CD4-positive, alpha-beta T cell treated with Interleukin-17A for 4 hours (primary cell): ENCODE data around the gene TAF4B.
"Not testable (repeated sequence)": the region's sequence is repeated elsewhere in the genome, so short reads cannot be mapped to it uniquely, and the experiment has no call there.

Source experiments
- DNase-seq: peaks from one replicate; pipeline ENCODE4 v3.0.0-alpha.2; 2020; ENCODE audit warnings: mixed read lengths

The TAF4B gene

DNA sequence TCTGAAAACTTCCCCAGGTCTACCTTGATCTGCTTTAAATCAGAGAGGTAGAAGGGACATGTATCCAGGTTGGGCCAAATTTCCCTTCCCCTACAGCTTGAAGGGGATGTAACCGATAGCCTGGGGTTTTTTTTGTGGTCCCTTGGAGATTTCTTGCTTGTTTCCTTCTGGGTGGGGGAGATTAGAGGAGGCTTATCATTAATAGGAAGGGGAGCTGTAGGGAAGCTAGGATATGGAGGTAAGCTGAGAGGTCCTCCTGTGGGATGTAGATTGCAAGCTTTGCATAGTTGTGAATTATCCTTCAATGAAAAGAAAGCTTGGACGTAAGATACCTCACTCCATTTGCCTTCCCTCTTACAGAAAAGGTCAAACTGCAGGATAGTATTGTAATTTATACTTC, 11.1 kb downstream of the TAF4B start:
- not testable (repeated sequence) for DNase-seq

DNA sequence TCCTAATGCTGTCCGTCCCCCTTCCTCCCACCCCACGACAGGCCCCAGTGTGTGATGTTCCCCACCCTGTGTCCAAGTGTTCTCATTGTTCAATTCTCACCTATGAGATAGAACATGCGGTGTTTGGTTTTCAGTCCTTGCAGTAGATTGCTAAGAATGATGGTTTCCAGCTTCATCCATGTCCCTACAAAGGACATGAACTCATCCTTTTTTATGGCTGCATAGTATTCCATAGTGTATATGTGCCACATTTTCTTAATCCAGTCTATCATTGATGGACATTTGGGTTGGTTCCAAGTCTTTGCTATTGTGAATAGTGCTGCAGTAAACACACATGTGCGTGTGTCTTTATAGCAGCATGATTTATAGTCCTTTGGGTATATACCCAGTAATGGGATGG, 12.5 kb downstream of the TAF4B start:
- not testable (repeated sequence) for DNase-seq

DNA sequence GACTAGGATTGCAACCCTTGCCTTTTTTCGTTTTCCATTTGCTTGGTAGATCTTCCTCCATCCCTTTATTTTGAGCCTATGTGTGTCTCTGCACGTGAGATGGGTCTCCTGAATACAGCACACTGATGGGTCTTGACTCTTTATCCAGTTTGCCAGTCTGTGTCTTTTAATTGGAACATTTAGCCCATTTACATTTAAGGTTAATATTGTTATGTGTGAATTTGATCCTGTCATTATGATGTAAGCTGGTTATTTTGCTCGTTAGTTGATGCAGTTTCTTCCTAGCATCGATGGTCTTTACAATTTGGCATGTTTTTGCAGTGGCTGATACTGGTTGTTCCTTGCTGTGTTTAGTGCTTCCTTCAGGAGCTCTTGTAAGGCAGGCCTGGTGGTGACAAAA, 16.1 kb downstream of the TAF4B start:
- DNase-seq = not testable (repeated sequence)

DNA sequence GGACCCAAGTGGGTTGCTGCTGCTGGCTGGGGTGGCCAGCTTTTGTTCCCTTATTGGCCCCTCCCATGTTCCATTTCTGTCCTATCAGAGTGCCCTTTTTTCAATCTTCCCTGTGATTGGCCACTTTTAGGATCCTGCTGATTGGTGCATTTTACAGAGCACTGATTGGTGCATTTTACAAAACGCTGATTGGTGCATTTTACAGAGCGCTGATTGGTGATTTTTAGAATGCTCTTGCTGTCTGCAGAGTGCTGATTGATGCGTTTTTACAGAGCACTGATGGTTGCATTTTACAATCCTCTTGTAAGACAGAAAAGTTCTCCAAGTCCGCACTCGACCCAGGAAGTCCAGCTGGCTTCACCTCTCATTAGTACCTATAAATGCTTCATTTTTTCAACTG, 19.2 kb downstream of the TAF4B start:
- not testable (repeated sequence) for DNase-seq

DNA sequence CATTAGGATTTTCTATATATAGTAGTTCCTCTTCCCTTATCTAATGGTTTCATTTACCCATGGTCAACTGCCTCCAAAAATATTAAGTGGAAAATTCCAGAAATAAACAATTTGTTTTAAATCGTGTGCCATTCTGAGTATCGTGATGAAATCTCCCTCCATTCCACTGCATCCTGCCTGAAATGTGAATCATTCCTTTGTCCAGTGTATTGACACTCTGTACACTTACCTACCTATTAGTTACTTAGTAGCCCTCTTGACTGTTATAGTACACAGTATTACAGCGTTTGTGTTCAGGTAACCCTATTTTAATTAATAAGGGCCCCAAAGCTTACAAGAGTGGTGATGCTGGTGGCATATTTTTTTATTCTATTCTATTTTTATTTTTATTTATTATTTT, 26.2 kb downstream of the TAF4B start:
- DNase-seq = no peak

DNA sequence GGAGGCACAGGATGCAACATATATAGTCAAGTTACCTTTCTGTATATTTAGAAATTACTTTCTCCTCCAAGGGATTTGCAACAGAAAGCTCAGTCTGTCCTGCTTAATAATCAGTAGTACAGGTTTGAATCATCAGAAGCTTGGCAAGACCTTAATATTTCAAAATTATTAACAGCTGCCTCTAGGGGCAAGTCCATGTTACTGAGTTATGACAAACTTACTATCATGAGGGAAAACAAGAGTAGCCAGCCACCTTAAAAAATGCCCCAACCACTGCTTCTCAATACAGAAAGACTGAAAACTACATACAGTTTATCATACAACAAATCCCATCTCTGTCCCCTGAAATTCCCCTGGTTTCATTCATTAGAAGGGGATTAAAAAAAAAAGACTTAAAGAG, 28.6 kb downstream of the TAF4B start:
- DNase-seq = not testable (repeated sequence)

DNA sequence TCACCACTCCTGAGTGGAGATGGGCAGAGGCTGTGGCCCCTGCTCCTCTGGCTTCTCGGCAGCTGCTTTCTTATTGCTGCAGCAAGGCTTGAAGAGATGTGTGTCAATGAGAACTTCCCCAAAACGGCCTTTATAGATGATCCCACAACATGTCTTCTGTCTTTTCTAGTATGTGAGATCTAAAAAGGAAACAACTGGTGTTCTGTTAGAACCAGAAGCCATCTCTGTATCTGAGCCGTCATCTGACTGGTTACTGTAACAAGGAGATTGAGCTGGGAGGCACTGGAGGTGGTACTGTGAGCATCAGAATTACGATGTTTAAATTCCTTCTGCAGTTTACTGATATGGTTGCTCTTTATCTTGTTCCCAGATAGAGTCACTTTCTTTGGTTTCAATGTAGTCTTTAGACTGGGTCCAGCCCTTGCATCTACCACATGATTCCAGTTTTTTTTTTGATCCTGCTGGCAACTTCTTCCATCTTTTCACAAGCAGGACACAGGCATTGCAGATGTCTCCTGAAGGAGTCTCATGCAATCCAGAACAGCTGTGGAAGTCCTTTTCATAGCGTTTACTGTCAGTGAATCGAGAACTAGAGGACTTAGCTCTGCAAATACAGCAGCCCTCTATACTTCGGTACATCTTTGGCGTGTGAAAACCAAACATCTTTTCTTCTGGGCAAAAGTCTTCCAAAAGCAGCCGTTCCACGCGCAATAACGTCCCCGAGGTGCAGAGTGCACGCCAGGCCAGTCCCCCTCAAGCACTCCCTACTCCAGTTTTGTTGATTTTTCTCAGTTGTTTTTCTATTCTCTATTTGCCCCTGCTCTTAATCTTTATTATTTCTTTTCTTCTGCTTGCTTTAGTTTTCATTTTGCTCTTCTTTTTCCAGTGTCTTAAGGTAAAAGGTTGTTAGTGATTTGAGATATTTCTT, 29.7 kb downstream of the TAF4B start:
- DNase-seq = no peak

DNA sequence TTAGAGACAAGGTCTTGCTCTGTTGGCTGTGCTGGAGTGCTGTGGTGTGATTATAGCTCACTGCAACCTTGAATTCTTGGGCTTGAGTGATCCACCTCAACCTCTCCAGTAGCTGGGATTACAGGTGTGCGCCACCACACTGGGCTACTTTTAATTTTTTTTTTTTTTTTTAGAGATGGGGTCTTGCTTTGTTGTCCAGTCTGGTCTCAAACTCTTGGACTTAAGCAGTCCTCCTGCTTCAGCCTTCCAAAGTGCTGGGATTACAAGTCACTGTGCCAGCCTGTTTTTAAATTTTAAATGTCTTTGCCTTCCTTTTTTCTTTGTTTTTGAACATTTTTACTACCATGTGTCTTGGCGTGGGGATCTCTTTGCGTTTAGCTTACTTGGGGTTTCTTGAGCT, 32.5 kb downstream of the TAF4B start:
- DNase-seq = no peak

DNA sequence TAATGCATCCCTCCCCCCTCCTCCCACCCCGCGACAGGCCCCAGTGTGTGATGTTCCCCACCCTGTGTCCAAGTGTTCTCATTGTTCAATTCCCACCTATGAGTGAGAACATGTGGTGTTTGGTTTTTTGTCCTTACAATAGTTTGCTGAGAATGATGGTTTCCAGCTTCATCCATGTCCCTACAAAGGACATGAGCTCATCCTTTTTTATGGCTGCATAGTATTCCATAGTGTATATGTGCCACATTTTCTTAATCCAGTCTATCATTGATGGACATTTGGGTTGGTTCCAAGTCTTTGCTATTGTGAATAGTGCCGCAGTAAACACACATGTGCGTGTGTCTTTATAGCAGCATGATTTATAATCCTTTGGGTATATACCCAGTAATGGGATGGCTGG, 33.2 kb downstream of the TAF4B start:
- DNase-seq = not testable (repeated sequence)

DNA sequence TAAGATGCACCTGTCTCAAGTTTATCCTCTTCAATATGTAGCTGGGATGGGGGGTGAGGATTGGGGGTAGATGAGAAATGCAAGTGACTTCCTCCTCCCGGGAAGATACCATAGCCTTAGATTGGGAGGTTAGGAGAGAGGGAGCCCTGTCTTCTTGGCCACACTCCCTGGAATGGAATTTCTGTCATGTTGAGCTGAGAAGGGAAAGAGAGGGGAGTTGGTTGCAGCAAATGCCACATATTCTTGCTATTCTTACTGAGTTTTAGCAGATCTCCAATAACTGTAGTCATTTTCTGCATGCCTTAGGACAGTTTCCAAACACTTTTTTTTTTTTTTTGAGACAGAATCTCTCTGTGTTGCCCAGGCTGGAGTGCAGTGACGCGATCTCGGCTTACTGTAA, 35.9 kb downstream of the TAF4B start:
- no peak for DNase-seq

DNA sequence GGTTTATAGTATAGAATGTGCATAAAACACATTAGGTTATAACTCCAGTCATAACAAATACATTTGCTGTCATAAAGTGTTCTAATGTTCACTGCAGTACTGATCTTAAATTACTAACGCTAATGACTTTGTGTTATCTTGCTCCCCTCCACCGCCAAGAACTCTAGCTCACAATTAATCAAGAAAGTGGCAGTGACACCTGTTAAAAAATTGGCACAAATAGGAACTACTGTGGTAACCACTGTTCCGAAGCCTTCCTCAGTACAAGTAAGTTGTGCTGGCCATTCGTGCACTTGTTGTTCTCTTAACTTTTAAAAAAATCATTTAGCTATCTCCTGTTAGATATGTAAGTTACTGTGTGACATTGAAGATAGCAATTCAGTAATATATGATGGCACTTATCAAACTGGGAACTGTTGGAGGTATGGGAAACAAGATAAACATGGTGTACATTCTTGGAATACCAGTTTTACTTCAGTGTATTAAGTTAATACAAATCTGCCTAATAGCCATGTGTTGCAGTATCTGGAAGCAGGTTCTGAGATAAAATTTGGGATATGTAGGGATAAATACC, 41.2 kb downstream of the TAF4B start:
- DNase-seq = no peak

DNA sequence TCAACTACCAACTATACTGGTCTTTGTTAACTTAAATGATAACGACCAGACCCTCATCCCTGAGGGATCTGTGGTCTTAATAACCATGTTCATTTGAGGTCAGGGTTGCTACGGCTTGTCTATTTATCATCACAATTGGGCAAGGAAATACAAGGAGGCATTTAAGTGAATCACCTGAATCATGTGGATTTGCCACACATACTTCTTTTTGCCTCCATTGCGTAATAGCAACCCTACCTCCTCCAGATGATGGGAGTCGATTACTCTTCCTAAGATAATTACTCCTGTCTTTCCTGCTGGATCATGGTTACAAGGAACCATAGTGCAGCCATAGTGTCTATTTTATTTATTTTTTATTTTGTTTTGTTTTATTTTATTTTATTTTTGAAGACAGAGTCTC, 42.2 kb downstream of the TAF4B start:
- DNase-seq = no peak

DNA sequence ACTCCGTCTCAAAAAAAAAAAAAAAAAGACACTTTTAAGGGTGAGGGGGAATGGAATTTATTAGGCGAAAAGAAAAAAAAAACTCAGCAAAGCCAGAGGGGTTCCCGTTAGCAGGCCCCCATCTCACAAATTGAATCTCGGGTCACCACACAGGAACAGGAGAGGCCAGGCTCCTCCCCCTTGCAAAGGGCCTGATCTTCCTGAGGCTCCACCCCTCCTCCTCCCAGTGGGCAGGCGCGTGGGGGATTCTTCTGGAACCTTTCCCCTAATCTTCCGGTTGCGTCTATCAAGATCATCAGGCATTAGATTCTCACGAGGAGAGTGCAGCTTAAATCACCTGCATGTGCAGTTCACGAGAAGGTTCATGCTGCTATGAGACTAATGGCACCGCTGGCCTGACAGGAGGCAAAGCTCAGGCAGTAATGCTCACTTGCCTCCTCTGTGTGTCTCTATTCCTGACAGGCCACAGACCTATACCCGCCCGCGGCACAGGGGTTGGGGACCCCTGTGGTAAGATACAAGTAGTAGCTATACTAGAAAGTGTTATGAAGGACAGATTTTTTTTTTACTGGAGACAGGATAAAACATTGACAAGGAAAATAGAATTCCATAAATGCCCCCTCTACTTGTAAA, 45.8 kb downstream of the TAF4B start:
- no peak for DNase-seq

DNA sequence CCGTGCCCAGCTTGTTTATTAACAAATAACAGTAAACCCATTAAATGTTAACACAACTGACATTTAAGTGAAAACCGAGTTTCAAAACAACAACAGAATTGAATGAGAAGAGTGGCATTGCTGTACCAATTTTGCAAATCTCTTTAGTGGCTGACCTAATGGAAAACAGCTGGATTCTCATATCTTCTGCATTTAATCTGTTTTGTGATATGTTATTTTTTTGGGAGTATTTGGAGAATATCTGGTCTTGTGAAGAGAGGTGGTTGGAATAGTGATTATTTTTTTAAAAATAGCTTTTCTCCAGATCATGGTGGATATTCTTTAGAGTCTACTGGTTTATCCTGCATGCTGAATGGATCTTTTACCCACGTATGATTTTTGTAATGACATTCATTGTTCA, 51.1 kb downstream of the TAF4B start:
- DNase-seq = no peak

DNA sequence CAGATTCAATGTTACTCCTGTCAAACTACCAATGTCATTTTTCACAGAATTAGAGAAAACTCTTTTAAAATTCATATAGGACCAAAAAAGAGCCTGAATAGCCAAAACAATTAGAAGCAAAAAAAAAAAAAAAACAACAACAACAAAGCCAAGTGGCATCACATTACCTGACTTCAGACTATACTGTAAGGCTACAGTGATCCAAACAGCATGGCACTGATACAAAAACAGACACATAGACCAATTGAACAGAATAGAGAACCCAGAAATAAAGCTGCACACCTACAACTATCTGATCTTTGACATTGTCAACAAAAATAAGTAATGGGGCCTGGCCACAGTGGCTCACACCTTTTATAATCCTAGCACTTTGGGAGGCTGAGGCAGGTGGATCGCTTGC, 53.2 kb downstream of the TAF4B start:
- DNase-seq = no peak

DNA sequence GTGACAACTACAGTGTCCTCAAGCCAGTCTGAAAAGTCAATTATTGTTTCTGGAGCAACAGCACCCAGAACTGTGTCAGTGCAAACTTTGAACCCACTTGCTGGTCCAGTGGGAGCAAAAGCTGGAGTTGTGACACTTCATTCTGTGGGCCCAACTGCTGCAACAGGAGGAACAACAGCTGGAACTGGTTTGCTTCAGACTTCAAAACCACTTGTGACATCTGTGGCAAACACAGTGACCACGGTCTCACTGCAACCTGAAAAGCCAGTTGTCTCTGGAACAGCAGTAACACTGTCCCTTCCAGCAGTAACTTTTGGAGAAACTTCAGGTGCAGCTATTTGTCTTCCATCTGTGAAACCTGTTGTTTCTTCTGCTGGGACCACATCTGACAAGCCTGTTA, 59.8 kb downstream of the TAF4B start:
- no peak for DNase-seq

DNA sequence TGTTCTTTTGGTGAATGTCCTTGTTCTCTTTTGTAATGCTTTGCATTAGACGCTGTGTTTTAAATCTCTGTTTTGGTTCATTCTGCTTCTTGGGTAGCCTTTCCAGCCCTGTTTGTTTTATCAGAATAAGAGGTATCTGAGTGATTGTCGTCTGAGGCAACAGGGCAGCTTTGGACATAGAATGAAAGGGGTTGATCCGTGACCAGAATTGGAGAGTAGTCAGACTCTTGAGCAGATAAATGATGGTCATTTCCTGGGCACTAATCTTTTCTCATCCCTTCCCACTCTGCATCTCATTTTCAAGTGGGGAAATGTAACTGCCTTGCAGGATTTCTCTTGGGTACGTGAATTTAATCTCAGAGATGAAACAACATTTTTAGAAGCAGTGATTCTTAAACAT, 61.4 kb downstream of the TAF4B start:
- DNase-seq = no peak

DNA sequence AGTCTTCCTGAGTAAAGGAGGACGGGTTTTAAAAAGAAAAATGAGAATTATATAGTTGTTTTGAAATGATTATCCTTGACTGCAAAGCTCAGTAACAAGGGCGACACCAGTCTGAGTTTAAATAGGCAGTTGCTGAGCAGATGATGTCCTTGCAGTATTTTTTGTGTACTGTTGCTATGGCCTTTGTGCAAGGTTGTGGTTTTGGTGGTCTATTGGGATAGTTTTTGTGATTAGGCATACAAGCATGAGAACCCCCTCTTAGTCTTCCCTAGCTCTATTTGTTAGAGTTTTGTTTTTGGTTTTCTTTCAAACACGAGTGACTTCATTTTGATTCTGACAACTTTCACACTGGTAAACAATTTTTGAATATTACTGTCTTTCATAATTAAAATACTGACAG, 64.1 kb downstream of the TAF4B start:
- no peak for DNase-seq

DNA sequence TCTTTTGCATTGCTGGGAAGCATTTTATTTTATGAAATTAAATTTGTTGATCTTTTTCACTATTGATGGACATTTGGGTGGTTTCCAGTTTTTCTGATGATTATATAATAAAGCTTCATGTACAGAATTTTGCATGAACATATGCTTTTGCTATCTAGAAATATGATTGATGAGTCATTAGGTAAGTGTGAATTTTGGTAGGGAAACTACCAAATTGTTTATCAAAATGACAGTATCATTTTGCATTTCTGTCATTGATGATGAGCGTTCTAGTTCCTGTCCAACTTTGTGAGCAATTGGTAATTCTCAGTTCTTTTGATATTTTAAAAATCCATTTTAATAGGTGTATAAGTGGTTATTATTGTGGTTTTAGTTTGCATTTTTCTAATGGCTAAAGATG, 67.7 kb downstream of the TAF4B start:
- DNase-seq = no peak

DNA sequence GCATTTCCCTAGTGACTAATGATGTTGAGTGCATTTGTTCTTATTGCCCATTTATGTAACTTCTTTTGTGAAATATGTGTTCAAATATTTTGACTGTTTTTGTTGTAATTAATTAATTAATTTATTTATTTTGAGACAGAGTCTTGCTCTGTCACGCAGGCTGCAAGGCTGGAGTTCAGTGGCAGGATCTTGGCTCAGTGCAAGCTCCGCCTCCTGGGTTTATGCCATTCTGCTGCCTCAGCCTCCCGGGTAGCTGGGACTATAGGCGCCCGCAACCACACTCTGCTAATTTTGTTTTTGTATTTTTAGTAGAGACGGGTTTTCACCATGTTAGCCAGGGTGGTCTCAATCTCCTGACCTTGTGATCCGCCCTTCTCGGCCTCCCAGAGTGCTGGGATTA, 71.9 kb downstream of the TAF4B start:
- no peak for DNase-seq

DNA sequence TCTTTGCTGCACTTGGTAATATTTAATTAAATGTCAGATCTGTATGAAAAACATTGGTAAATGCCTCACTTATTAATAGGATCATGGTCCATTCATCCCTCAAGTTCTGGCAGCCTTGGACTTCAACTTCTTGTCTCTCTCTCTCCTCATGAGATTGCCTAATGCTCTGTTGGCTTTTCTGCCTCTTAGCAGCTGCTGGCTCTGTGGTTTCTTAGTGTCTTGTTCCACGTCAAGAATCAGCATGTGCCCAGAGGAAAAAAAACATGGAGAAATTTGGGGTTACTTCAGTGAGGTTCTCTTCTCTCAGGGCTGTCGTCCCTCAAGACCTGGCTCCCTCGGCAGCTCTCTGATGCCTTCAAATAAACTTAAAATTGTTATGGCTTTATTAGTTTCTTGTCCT, 75.4 kb downstream of the TAF4B start:
- DNase-seq = no peak

DNA sequence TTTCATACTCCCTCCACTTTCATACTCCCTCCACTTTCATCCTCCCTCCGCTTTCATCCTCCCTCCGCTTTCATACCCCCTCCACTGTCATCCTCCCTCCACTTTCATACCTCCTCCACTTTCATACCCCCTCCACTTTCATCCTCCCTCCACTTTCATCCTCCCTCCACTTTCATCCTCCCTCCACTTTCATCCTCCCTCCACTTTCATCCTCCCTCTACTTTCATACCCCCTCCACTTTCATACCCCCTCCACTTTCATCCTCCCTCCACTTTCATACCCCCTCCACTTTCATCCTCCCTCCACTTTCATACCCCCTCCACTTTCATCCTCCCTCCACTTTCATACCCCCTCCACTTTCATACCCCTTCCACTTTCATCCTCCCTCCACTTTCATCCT, 77.0 kb downstream of the TAF4B start:
- not testable (repeated sequence) for DNase-seq

DNA sequence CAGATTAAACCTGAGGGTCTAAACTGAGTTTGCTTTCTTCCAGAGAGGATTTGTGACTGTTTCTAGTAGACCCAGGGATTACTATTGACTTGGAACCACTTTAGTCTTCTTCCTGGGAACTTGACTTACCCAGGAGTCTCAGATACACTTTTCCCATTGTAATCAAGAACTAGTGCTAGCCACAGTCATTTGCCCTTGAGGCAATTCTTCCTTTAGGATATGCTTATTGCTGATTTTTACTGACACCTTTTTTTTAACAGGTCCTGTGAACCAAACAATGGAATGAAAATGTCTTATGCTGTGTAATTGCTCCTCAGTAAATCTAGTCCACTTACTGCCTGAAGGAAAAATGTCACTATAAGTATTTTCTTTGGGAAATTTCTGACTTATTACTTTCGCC, 78.3 kb downstream of the TAF4B start:
- DNase-seq = no peak

DNA sequence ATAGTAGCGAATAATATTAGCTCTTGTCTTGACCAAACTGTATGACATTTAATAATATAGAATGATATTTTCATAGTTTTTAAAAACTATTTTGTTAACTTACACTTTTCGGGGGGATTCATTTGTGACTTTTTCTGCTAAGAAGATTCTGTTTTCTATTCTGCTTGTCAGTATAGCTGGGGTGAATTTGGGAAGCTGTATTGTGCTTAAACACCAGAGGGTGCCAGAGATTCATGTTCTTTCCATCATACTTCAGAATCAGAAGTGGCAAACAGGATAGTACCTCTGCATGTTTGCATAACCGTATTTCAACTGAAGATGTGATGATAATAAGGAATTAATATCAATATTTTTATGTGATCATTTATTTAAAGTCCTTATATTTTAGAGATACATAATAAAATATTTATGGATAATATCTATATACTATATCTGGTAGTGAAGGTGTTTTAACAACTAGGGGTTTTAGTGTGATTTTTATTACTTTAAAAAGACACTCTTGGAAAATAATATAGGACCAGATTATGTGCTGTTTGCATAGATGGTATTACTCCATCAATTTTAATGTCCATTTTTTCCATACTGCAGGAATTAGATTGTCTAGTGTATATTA, 81.0 kb downstream of the TAF4B start:
- DNase-seq = no peak
